ENCODE data around the gene METTL9. TPM values are rescaled to one million over a fixed set of nuclear protein-coding genes. Genes with fewer than 3 reads are reported as not detected.
"Not testable (repeated sequence)": the region's sequence is repeated elsewhere in the genome, so short reads cannot be mapped to it uniquely, and the experiment has no call there.

METTL9 gene
- total and polyA plus RNA-seq, 2 donors (not counting 1 experiment from before 2014, with no cell fraction given), result 124 to 163 TPM

GRCh38 chr16:21631951-21632575, 32.7 kb downstream of the METTL9 start:
- not testable (repeated sequence) for DNase-seq (ENCODE audit: low read depth in 2 of 2); H3K4me2 ChIP-seq (ENCODE audit: extremely low read depth, insufficient read depth, low read length); H2AFZ ChIP-seq (ENCODE audit: low read length); H3K9ac ChIP-seq (ENCODE audit: insufficient read depth, low read length); H3K4me3 ChIP-seq (replicated peaks in 1 of 4; ENCODE audit: control extremely low read depth in 1 of 4, insufficient read depth in 1 of 4, low read depth in 3 of 4, low read length in 4 of 4); H3K27me3 ChIP-seq (ENCODE audit: control insufficient read depth, insufficient read depth, low read length); H3K27ac ChIP-seq (ENCODE audit: insufficient read depth, low read length); H3K79me2 ChIP-seq (ENCODE audit: control insufficient read depth, insufficient read depth, low read length); H3K9me3 ChIP-seq (ENCODE audit: control insufficient read depth, insufficient read depth, low read depth, low read length); H4K20me1 ChIP-seq (ENCODE audit: control insufficient read depth, extremely low read depth, insufficient read depth, low read length); H3K36me3 ChIP-seq (ENCODE audit: control insufficient read depth, insufficient read depth, low read length)
- peaks cover 13% of the 10 kb centered on the region for H3K4me1 ChIP-seq (ENCODE audit: control insufficient read depth, extremely low read depth, insufficient read depth, low read length)

- no peak overlapping the region for H3K9ac ChIP-seq (ENCODE audit: insufficient read depth, low read length)
- no peak overlapping the region for H3K4me3 ChIP-seq (replicated peaks in 1 of 4; ENCODE audit: control extremely low read depth in 1 of 4, insufficient read depth in 1 of 4, low read depth in 3 of 4, low read length in 4 of 4)
- H4K20me1 ChIP-seq (ENCODE audit: control insufficient read depth, extremely low read depth, insufficient read depth, low read length), result no peaks in the 10 kb centered on the region
- H2AFZ ChIP-seq (ENCODE audit: low read length), result no peak overlapping the region
- peaks cover 5% of the 10 kb centered on the region for H3K4me1 ChIP-seq (ENCODE audit: control insufficient read depth, extremely low read depth, insufficient read depth, low read length)
- H3K9me3 ChIP-seq (ENCODE audit: control insufficient read depth, insufficient read depth, low read depth, low read length), result no peaks in the 10 kb centered on the region
- H3K79me2 ChIP-seq (ENCODE audit: control insufficient read depth, insufficient read depth, low read length), result no peaks in the 10 kb centered on the region
- no peak overlapping the region for H3K4me2 ChIP-seq (ENCODE audit: extremely low read depth, insufficient read depth, low read length)
- TF ChIP-seq EZH2 (IDR thresholded peaks at IDR 0.05; ENCODE audit: low read length, missing control alignments), result no peak
- TF ChIP-seq CTCF (conservative IDR thresholded peaks at IDR 0.05 in 1 of 2, IDR thresholded peaks at IDR 0.05 in 1 of 2; ENCODE audit: low read depth in 1 of 2, low read length in 2 of 2), result no peak
- DNase-seq (ENCODE audit: low read depth in 2 of 2), result no peak
- H3K27ac ChIP-seq (ENCODE audit: insufficient read depth, low read length), result no peak overlapping the region
- H3K36me3 ChIP-seq (ENCODE audit: control insufficient read depth, insufficient read depth, low read length), result peaks cover 1% of the 10 kb centered on the region
- H3K27me3 ChIP-seq (ENCODE audit: control insufficient read depth, insufficient read depth, low read length), result no peaks in the 10 kb centered on the region
Measured at GRCh38 chr16:21634216-21634615, 34.8 kb downstream of the METTL9 start.

GRCh38 chr16:21635694-21636093, 36.3 kb downstream of the METTL9 start:
- not testable (repeated sequence) for H4K20me1 ChIP-seq (ENCODE audit: control insufficient read depth, extremely low read depth, insufficient read depth, low read length); H3K4me1 ChIP-seq (ENCODE audit: control insufficient read depth, extremely low read depth, insufficient read depth, low read length); H3K79me2 ChIP-seq (ENCODE audit: control insufficient read depth, insufficient read depth, low read length); H3K27me3 ChIP-seq (ENCODE audit: control insufficient read depth, insufficient read depth, low read length); H3K9me3 ChIP-seq (ENCODE audit: control insufficient read depth, insufficient read depth, low read depth, low read length); H3K27ac ChIP-seq (ENCODE audit: insufficient read depth, low read length); H3K4me3 ChIP-seq (replicated peaks in 1 of 4; ENCODE audit: control extremely low read depth in 1 of 4, insufficient read depth in 1 of 4, low read depth in 3 of 4, low read length in 4 of 4); H3K4me2 ChIP-seq (ENCODE audit: extremely low read depth, insufficient read depth, low read length); H3K9ac ChIP-seq (ENCODE audit: insufficient read depth, low read length); DNase-seq (ENCODE audit: low read depth in 2 of 2); H2AFZ ChIP-seq (ENCODE audit: low read length); H3K36me3 ChIP-seq (ENCODE audit: control insufficient read depth, insufficient read depth, low read length)

- Histone ChIP-seq H3K4me2 (ENCODE audit: extremely low read depth, insufficient read depth, low read length) (no peak overlapping the region), H3K9ac (ENCODE audit: insufficient read depth, low read length) (no peak overlapping the region), H3K4me3 (replicated peaks in 1 of 4; ENCODE audit: control extremely low read depth in 1 of 4, insufficient read depth in 1 of 4, low read depth in 3 of 4, low read length in 4 of 4) (no peak overlapping the region), H2AFZ (ENCODE audit: low read length) (no peak overlapping the region), H4K20me1 (ENCODE audit: control insufficient read depth, extremely low read depth, insufficient read depth, low read length) (no peaks in the 10 kb centered on the region), H3K27ac (ENCODE audit: insufficient read depth, low read length) (no peak overlapping the region), H3K4me1 (ENCODE audit: control insufficient read depth, extremely low read depth, insufficient read depth, low read length) (peaks cover 4% of the 10 kb centered on the region), H3K27me3 (ENCODE audit: control insufficient read depth, insufficient read depth, low read length) (no peaks in the 10 kb centered on the region), H3K9me3 (ENCODE audit: control insufficient read depth, insufficient read depth, low read depth, low read length) (no peaks in the 10 kb centered on the region), H3K79me2 (ENCODE audit: control insufficient read depth, insufficient read depth, low read length) (peaks cover 2% of the 10 kb centered on the region), H3K36me3 (ENCODE audit: control insufficient read depth, insufficient read depth, low read length) (no peaks in the 10 kb centered on the region)
- DNase-seq (ENCODE audit: low read depth in 2 of 2), result no peak
- TF ChIP-seq CTCF (conservative IDR thresholded peaks at IDR 0.05 in 1 of 2, IDR thresholded peaks at IDR 0.05 in 1 of 2; ENCODE audit: low read depth in 1 of 2, low read length in 2 of 2), result no peak
- TF ChIP-seq EZH2 (IDR thresholded peaks at IDR 0.05; ENCODE audit: low read length, missing control alignments), result no peak
Measured at GRCh38 chr16:21637032-21637968, 37.9 kb downstream of the METTL9 start.

Data from fibroblast of lung (primary cell).